ENCODE data around the gene HS3ST5. TPM values are rescaled to one million over a fixed set of nuclear protein-coding genes. Genes with fewer than 3 reads are reported as not detected.

Gene HS3ST5
- polyA plus RNA-seq, 1 donor (not counting 4 experiments of a cell fraction or from before 2014, with no cell fraction given): not detected

DNA sequence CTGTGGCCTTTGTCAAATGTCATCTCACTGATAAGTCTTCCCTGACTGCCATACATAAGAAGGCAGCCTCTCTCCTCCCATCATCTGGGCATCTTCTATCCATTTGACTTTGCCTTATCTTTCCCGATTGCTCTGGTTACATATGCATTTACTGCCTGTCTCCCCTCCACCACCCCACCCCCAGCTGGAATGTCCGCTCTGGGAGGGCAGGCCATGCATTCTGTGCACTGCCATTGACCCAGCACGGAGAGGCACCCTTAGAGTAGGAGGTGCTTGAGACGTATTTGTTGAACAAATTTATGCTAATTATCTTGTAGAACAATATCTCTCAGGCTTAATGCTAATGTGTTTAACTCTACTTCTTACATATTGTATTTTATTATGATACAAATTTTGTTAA is 188.0 kb downstream of the HS3ST5 start:
- no peak for DNase-seq (ENCODE audit: low read depth, low spot score)

DNA sequence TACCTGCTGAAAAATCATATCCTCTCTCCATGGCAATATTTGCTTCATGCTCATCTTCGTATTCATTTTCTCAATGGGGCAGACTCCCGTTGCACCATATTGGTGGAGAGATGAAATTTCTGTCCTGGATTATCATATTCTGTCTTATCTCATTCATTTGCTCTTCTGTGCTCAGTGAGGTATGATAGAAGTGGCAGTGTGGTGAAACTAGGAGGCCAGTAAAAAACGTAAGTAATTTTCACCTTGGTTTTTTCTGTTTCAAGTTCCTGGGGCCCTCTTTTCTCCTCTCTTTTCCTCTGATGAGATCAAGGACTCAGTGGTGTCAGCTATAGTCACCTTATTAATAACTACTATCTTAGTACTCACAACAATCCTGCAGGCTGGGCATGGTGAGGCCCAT is 189.4 kb downstream of the HS3ST5 start:
- H3K4me2 ChIP-seq (ENCODE audit: control insufficient read depth, extremely low read depth, insufficient read depth, low read depth, low read length): no peak overlapping the region
- DNase-seq (ENCODE audit: low read depth, low spot score): no peak
- no peaks in the 10 kb centered on the region for H3K9me1 ChIP-seq (ENCODE audit: control insufficient read depth, extremely low read depth, insufficient read depth, low read length)
- TF ChIP-seq, protein P1, sequence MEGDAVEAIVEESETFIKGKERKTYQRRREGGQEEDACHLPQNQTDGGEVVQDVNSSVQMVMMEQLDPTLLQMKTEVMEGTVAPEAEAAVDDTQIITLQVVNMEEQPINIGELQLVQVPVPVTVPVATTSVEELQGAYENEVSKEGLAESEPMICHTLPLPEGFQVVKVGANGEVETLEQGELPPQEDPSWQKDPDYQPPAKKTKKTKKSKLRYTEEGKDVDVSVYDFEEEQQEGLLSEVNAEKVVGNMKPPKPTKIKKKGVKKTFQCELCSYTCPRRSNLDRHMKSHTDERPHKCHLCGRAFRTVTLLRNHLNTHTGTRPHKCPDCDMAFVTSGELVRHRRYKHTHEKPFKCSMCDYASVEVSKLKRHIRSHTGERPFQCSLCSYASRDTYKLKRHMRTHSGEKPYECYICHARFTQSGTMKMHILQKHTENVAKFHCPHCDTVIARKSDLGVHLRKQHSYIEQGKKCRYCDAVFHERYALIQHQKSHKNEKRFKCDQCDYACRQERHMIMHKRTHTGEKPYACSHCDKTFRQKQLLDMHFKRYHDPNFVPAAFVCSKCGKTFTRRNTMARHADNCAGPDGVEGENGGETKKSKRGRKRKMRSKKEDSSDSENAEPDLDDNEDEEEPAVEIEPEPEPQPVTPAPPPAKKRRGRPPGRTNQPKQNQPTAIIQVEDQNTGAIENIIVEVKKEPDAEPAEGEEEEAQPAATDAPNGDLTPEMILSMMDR (optimal IDR thresholded peaks at IDR 0.05 in 1 of 3, IDR thresholded peaks at IDR 0.05 in 1 of 3, conservative IDR thresholded peaks at IDR 0.05 in 1 of 3; ENCODE audit: extremely low read depth in 1 of 3, insufficient read depth in 2 of 3, low read length in 3 of 3): no peak
- no peak for TF ChIP-seq EZH2 (IDR thresholded peaks at IDR 0.05; ENCODE audit: low read length)
- dilution Hi-C loops (cut with MboI; ENCODE audit: extremely low pct_ligation_motif_present, low sequenced_read_pairs): no loop called here
- no peaks in the 10 kb centered on the region for H3K36me3 ChIP-seq (ENCODE audit: control insufficient read depth in 2 of 2, extremely low read depth in 1 of 2, insufficient read depth in 2 of 2, low read length in 2 of 2)
- no peaks in the 10 kb centered on the region for H3K27me3 ChIP-seq (ENCODE audit: control insufficient read depth, extremely low read depth, insufficient read depth, low read length)
- H2AFZ ChIP-seq (ENCODE audit: control insufficient read depth, low read length): no peak overlapping the region
- H3K4me3 ChIP-seq (ENCODE audit: control insufficient read depth in 2 of 3, extremely low read depth in 1 of 3, insufficient read depth in 2 of 3, low read depth in 1 of 3, low read length in 3 of 3): no peak overlapping the region
- H3K79me2 ChIP-seq (ENCODE audit: control insufficient read depth, insufficient read depth, low read length): no peaks in the 10 kb centered on the region
- no peak overlapping the region for H3K9ac ChIP-seq (ENCODE audit: control insufficient read depth, extremely low read depth, insufficient read depth, low read length)
- no peak overlapping the region for H3K27ac ChIP-seq (ENCODE audit: control insufficient read depth, insufficient read depth, low read length)
- H3K4me1 ChIP-seq (ENCODE audit: control insufficient read depth, extremely low read depth, insufficient read depth, low read length): no peaks in the 10 kb centered on the region
- no peak for FAIRE-seq
- H3K9me3 ChIP-seq (ENCODE audit: control insufficient read depth, low read depth, low read length): no peaks in the 10 kb centered on the region
- no peaks in the 10 kb centered on the region for H4K20me1 ChIP-seq (ENCODE audit: control insufficient read depth, extremely low read depth, insufficient read depth, low read length)

More for the DNA sequence above, 188.0 kb downstream of the HS3ST5 start:
- H3K79me2 ChIP-seq (ENCODE audit: control insufficient read depth, insufficient read depth, low read length): no peaks in the 10 kb centered on the region
- H3K36me3 ChIP-seq (ENCODE audit: control insufficient read depth in 2 of 2, extremely low read depth in 1 of 2, insufficient read depth in 2 of 2, low read length in 2 of 2): no peaks in the 10 kb centered on the region
- H3K9me1 ChIP-seq (ENCODE audit: control insufficient read depth, extremely low read depth, insufficient read depth, low read length): no peaks in the 10 kb centered on the region
- dilution Hi-C loops (cut with MboI; ENCODE audit: extremely low pct_ligation_motif_present, low sequenced_read_pairs): no loop called here
- FAIRE-seq: no peak
- no peaks in the 10 kb centered on the region for H3K9me3 ChIP-seq (ENCODE audit: control insufficient read depth, low read depth, low read length)
- no peak overlapping the region for H3K9ac ChIP-seq (ENCODE audit: control insufficient read depth, extremely low read depth, insufficient read depth, low read length)
- no peak overlapping the region for H3K4me2 ChIP-seq (ENCODE audit: control insufficient read depth, extremely low read depth, insufficient read depth, low read depth, low read length)
- H4K20me1 ChIP-seq (ENCODE audit: control insufficient read depth, extremely low read depth, insufficient read depth, low read length): no peaks in the 10 kb centered on the region
- no peak for TF ChIP-seq EZH2 (IDR thresholded peaks at IDR 0.05; ENCODE audit: low read length)
- TF ChIP-seq, protein P1 (optimal IDR thresholded peaks at IDR 0.05 in 1 of 3, IDR thresholded peaks at IDR 0.05 in 1 of 3, conservative IDR thresholded peaks at IDR 0.05 in 1 of 3; ENCODE audit: extremely low read depth in 1 of 3, insufficient read depth in 2 of 3, low read length in 3 of 3): no peak
- no peaks in the 10 kb centered on the region for H3K27me3 ChIP-seq (ENCODE audit: control insufficient read depth, extremely low read depth, insufficient read depth, low read length)
- H2AFZ ChIP-seq (ENCODE audit: control insufficient read depth, low read length): no peak overlapping the region
- no peak overlapping the region for H3K27ac ChIP-seq (ENCODE audit: control insufficient read depth, insufficient read depth, low read length)
- H3K4me1 ChIP-seq (ENCODE audit: control insufficient read depth, extremely low read depth, insufficient read depth, low read length): no peaks in the 10 kb centered on the region
- H3K4me3 ChIP-seq (ENCODE audit: control insufficient read depth in 2 of 3, extremely low read depth in 1 of 3, insufficient read depth in 2 of 3, low read depth in 1 of 3, low read length in 3 of 3): no peak overlapping the region
